GM18868 (cell line): ENCODE results near the gene ELANE.

Source experiments
- ATAC-seq: cut with Tn5 transposase; IDR thresholded peaks from one replicate; pipeline ENCODE4 v1.9.1; 2021; ENCODE audit warnings: mild to moderate bottlenecking, moderate library complexity; ENCODE audit not compliant: unreplicated experiment

The ELANE gene

GRCh38 chr19:852136-853013 is at the start of gene ELANE:
ELANE (plus strand) TSS chr19:852303; CDS start chr19:852329, 26 bp downstream.
- ATAC-seq, result no peak

- no peak for ATAC-seq
Observed at GRCh38 chr19:802498-803098, 49.5 kb upstream of the ELANE start.

GRCh38 chr19:803099-803561 is 49.0 kb upstream of the ELANE start:
- no peak for ATAC-seq

GRCh38 chr19:803686-804418 is 48.3 kb upstream of the ELANE start:
- ATAC-seq, result no peak

GRCh38 chr19:804419-805165 is 47.5 kb upstream of the ELANE start:
- ATAC-seq, result no peak

GRCh38 chr19:805166-805551 is 46.9 kb upstream of the ELANE start:
- ATAC-seq, result no peak

GRCh38 chr19:805600-806550 is 46.2 kb upstream of the ELANE start:
- ATAC-seq, result no peak

GRCh38 chr19:806815-807421 is 45.2 kb upstream of the ELANE start:
- no peak for ATAC-seq

- no peak for ATAC-seq
Observed at GRCh38 chr19:807627-808422, 44.3 kb upstream of the ELANE start.

GRCh38 chr19:808423-808775 is 43.7 kb upstream of the ELANE start:
- ATAC-seq, result no peak

GRCh38 chr19:810077-810855 is 41.8 kb upstream of the ELANE start:
- no peak for ATAC-seq

- no peak for ATAC-seq
Observed at GRCh38 chr19:810883-811489, 41.1 kb upstream of the ELANE start.

- no peak for ATAC-seq
Observed at GRCh38 chr19:811506-812048, 40.5 kb upstream of the ELANE start.

GRCh38 chr19:812049-812746 is 39.9 kb upstream of the ELANE start:
- ATAC-seq, result no peak

GRCh38 chr19:812747-813218 is 39.3 kb upstream of the ELANE start:
- no peak for ATAC-seq
